ENCODE data around the gene HS3ST3A1. TPM values are rescaled to one million over a fixed set of nuclear protein-coding genes. Genes with fewer than 3 reads are reported as not detected.

HS3ST3A1 gene
- total RNA-seq, 1 donor from 2014 or later = not detected

- intact Hi-C loops (cut with DNase I) = no loop called here
- no peak for DNase-seq (ENCODE audit: low spot score in 2 of 2)
- Histone ChIP-seq H3K36me3 (no peaks in the 10 kb centered on the region), H3K4me3 (no peak overlapping the region), H3K27me3 (no peaks in the 10 kb centered on the region), H3K9me3 (no peaks in the 10 kb centered on the region), H3K27ac (no peak overlapping the region), H3K4me1 (no peaks in the 10 kb centered on the region)
- TF ChIP-seq CTCF (IDR thresholded peaks at IDR 0.05) = no peak
Observed at GRCh38 chr17:13540546-13540945, 61.2 kb downstream of the HS3ST3A1 start.

- no peak for TF ChIP-seq CTCF (IDR thresholded peaks at IDR 0.05)
- no peak overlapping the region for H3K27ac ChIP-seq
- no peaks in the 10 kb centered on the region for H3K9me3 ChIP-seq
- no peaks in the 10 kb centered on the region for H3K27me3 ChIP-seq
- H3K4me3 ChIP-seq = no peak overlapping the region
- no peaks in the 10 kb centered on the region for H3K36me3 ChIP-seq
- no peak for DNase-seq (ENCODE audit: low spot score in 2 of 2)
- H3K4me1 ChIP-seq = no peaks in the 10 kb centered on the region
- intact Hi-C loops (cut with DNase I) = no loop called here
Observed at GRCh38 chr17:13539421-13539820, 62.3 kb downstream of the HS3ST3A1 start.

- TF ChIP-seq CTCF (IDR thresholded peaks at IDR 0.05) = no peak
- no peak for DNase-seq (ENCODE audit: low spot score in 2 of 2)
- intact Hi-C loops (cut with DNase I) = no loop called here
- Histone ChIP-seq H3K36me3 (no peaks in the 10 kb centered on the region), H3K4me1 (no peaks in the 10 kb centered on the region), H3K9me3 (no peaks in the 10 kb centered on the region), H3K4me3 (no peak overlapping the region), H3K27ac (no peak overlapping the region), H3K27me3 (no peaks in the 10 kb centered on the region)
Observed at GRCh38 chr17:13538841-13539411, 62.8 kb downstream of the HS3ST3A1 start.

- no peak for DNase-seq (ENCODE audit: low spot score in 2 of 2)
- Histone ChIP-seq H3K27ac (no peak overlapping the region), H3K4me3 (no peak overlapping the region), H3K36me3 (no peaks in the 10 kb centered on the region), H3K27me3 (no peaks in the 10 kb centered on the region), H3K4me1 (no peaks in the 10 kb centered on the region), H3K9me3 (no peaks in the 10 kb centered on the region)
- intact Hi-C loops (cut with DNase I) = no loop called here
- TF ChIP-seq CTCF (IDR thresholded peaks at IDR 0.05) = no peak
Observed at GRCh38 chr17:13537871-13538643, 63.7 kb downstream of the HS3ST3A1 start.

GRCh38 chr17:13537167-13537731, 64.5 kb downstream of the HS3ST3A1 start:
- Histone ChIP-seq H3K27ac (no peak overlapping the region), H3K27me3 (no peaks in the 10 kb centered on the region), H3K4me1 (no peaks in the 10 kb centered on the region), H3K4me3 (no peak overlapping the region), H3K9me3 (no peaks in the 10 kb centered on the region), H3K36me3 (no peaks in the 10 kb centered on the region)
- intact Hi-C loops (cut with DNase I) = no loop called here
- TF ChIP-seq CTCF (IDR thresholded peaks at IDR 0.05) = no peak
- DNase-seq (ENCODE audit: low spot score in 2 of 2) = no peak

Measured in ascending aorta (tissue), 2 donors.